Endometrial microvascular endothelial cells (primary cell): ENCODE results near the gene GUCY1A1. TPM values are rescaled to one million over a fixed set of nuclear protein-coding genes. Genes with fewer than 3 reads are reported as not detected.

Experiments used
- in situ Hi-C: cut with HindIII; loops from 2 replicates; pipeline ENCODE4 v1.10.0; 2017; ENCODE audit warnings: low sequenced_read_pairs, low pct_unique_long_range_greater_than_20kb; ENCODE audit errors: inconsistent ontology term
- total RNA-seq: library from RNA; depleted of rRNA; stranded (reverse); fragments of >200 nt; gene quantifications from one replicate; pipeline ENCODE4 v1.2.3, GENCODE V29; 2015; ENCODE audit errors: inconsistent ontology term

The GUCY1A1 gene
- total RNA-seq, 1 donor from 2014 or later: 1.5 TPM

DNA sequence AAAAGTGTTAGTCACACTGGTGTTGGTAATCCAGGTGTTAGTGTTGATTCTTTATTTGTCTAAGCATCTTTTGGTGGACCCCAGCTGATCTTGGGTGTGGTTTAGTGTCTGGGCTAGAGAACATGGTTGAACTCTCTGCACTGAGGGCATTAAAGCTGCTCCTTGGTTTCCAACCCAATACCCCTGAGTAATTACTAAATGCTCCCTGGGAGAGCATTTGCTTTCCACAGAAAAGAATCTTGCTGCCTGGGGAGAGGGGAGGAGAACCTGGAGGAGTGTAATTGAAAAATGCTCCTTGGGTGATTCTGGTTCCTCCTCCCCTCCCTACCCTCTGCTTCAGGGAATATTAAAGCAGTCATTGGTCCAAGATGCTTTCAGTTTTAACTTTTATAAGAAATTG is 95.3 kb downstream of the GUCY1A1 start:
- in situ Hi-C loops: no loop called here

DNA sequence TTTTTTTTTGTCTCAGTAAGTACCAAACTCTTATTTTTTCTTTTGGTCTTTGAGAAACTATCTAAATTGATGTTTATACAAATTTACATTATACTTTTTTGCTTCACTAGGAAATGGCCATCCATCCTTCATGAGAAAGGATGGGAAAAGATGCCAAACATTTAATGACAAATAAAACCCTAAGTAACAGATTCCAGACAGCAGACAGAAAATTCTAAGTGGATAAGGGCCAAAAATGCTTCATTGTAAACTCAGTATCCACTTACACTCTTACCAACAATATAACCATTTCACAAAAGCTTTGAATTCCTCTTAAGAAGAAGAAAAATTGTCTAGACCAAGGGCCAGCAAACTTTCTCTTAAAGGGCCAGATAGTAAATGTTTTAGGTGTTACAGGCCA is 95.7 kb downstream of the GUCY1A1 start:
- in situ Hi-C loops: no loop called here

DNA sequence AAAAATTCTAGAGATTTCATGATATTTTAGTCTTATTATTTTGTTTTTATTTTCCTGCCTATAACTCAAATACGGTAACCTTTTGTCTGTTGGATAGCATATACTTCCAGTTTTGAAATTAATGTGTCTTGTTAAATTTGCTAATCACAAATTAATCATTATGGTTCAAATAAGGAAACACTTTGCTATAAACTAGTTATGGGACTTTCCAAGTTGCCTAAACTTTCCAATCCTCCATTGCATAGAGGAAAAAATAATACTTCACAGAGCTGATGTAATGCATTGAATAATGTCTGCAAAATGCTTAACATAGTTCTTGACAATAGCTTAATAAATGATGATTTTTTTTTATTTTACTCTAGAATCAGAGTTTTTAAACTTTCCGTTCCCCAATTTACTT is 96.9 kb downstream of the GUCY1A1 start:
- in situ Hi-C loops: no loop called here

DNA sequence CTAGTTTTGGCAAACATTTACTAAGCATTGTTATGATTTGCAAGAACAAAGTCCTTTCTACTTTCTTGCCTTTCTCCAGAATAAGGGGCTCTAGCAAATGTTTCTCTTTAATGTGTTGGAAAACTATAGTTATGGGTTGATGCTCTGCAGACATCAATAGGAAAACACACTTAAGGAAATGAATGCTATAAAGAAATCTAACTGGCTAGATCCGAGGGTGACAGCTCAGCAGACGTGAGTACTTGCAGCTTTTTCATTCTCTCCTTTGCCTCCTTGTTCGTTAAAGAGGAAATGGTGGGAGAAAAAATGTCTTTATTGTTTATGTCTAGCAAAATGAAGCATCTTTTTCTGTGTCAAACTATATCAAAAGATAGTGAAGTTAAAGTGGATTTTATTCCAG is 98.5 kb downstream of the GUCY1A1 start:
- in situ Hi-C loops: no loop called here

DNA sequence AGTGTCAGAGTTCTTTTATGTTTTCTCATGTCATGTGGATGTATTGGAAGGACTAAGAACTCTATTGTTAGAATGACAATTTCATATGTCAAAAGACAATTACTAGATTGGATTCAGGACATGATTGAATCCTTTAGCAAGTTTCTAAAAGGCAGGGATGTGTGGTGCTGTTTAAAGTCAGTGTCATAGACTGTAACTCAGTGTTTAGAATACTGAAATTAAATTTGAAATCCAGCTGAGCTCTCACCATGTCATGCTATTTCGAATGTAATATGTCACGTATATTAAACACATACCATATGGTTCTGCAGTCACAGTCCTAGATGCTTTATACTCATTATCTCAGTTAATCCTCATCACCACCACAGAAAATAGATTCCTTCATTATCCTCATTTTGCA is 100.0 kb downstream of the GUCY1A1 start:
- in situ Hi-C loops: no loop called here

DNA sequence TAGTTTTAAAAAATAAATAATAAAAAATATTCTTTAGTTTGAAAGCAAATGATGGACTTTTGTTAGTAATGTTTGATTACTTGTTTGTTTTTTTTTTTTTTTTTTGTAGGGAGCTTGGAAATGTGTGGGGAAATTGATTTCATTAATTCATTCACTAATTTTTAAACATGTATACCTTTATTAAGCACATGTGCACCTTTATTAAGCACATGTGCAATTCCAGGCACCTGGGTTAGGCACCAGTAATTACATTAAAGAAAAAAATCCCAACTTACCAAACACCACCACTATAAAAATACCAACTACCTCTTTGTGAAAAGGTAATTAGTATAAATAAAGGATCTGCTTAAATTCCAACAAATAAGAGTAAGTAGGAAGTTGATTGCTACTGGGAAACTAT is 101.7 kb downstream of the GUCY1A1 start:
- in situ Hi-C loops: no loop called here

DNA sequence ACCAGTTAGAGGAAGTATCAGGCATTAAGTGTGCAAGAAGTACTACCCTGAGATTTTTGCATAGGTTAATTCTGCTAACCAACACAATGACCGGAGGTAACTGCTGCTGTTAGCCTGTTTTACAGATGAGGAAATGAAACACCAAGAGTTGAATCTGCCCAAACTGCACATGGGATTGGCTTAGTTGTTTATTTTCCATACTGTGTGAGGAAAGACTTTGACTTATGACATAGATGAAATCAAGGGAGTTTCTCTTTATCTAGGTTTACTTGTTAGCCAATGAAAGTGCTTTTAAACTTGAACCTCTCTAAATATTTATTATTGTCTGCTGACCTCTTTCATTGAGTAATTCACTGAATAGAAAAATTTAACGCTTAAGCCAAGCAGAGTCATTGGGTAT is 102.4 kb downstream of the GUCY1A1 start:
- in situ Hi-C loops: no loop called here

DNA sequence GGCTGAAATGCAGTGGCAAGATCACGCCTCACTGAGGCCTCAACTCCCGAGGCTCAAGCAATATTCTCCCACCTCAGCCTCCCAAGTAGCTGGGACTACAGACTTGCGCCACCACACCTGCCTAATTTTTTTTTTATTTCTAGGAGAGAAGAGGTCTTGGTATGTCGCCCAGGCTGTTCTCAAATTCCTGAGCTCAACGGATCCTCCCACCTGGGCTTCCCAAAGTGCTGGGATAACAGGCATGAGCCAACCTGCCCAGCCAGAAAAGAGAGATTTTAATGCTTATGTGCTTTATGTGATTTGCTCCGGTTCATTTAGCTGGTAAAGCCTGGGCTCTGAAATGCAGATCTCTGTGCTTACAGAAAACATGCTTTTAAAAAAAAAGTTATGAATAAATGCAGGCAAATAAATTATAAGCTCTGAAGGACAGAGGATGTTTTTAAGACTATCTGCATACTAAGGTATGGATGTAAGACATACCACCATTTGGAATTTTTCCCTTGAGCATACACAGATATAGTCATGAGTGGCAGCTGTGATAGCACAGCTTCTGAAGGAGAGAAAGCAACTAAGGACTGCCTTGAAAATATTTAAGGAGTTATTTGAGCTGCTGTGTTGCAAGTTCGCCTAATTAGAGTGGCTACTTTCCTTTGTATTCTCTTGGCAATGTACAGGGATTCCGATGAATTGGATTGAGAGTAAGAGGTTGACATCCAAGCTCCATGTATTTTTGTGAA is 106.0 kb downstream of the GUCY1A1 start:
- in situ Hi-C loops: no loop called here

DNA sequence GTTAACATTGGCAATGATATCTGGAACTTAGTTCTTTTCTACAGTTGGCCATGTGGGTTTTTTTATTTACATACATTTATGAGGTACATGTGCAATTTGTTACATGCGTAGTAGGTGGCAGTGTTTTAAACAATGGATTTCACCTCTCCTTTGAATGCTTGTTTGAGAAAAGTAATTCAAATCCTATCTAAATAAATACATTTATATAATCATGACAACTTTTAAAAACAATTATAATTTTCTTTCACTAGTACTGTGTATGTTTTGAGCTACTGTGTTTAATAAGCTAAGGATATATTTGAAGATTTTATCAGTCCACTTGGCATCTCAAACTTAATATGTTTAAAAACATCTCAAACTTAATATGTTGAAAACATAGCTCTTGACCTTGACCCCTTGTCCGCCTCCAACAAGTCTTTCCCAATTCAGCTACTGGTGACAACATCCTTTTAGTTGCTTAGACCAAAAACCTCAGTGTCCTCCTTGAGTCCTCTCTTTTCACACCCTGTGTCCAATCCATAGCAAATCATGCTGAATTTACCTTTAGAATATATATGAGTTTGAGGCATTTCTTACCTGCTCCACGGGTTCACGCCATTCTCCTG is 106.7 kb downstream of the GUCY1A1 start:
- in situ Hi-C loops: no loop called here

DNA sequence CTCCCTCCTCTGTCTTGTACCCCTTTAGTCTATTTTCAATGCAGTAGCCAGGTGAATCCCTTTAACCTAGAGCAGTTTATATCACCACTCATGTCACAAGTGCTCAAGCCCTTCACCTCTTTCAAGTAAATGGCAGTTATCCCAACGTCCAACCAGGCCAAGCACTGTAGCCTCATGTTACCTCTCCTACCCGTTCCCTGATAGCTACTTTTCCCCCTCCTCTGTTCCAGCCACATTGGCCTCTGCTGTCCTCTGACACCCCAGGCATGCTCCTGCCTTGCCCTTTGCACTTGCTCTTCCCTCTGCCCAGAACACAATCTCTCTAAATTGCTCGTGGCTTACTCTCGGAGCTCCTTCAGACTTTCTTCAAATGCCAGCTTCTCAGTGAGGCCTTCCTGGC is 107.4 kb downstream of the GUCY1A1 start:
- in situ Hi-C loops: no loop called here

DNA sequence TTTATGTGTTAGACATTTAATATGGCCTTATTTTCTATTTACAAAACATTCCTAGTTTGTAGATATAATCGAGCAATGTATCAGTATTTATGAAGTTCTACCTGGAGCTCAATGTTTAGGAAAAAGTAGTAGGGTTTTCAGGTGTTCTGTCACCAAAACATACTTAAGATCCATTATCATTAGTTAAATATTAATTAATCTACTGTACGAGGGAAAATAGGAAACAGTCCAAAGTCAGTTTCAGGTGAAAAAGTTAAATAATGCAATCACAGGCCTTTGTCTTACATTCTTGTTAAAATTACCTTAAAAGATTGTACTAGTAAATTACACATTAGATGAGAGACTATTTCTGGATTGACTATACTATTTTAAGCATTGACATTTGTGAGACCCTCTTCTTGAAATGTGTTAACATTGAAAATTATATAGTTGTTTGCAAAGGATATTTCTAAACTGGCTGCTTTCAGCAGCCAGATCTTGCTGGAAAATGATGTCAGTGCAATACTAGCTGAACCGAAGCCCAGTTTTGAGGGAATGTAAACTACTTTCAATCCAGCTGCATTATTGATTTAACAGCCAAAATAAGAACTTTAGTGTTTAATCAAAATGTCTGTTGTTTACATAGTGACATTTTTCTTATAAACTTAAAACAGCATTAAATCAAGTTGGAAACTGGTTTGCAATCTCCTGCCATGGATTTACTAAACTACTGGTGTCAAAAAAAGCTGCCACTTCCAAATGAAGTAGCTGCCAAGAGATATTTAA is 111.5 kb downstream of the GUCY1A1 start:
- in situ Hi-C loops: no loop called here

DNA sequence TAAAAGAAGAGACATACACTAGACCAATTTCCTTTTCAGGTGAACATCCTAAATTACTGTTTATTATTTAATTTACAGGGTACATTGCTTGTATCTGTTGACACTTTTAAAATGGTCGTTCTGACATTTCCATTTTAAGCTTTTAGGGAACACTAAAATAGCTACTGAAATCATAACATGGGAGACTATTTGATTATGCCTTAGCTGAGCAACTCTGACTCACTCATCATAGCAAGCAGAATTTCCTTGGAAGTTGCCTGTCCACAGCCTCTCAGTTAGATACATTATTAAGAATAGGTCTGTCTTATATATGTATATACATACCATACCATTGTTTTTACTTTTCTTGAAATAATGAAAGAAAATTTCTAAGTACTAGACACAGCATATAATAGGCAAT is 114.1 kb downstream of the GUCY1A1 start:
- in situ Hi-C loops: no loop called here

DNA sequence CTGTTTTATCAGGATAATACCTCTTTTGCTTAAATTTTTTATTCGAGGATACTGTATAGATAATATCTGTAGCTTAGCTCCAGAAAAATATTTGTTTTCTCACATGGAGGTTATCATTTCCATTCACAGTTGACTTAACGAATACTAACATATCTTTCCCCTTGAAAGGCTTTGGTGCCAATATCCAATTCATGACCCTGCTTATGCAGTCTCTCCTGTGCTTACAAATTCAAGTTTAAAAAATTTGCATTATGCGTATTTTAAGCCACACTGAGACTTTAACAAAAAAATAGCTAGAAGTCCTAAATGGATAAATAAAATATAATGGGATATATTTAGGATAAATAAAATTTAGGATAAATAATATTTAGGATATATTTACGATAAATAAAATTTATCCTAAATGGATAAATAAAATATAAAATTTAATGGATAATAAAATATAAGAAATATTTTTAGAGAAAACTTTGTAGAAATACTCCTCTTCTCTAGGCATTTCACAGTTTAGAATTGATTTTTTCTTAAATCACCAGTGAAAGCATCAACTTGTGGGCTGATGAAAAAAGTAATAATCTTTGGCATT is 114.7 kb downstream of the GUCY1A1 start:
- in situ Hi-C loops: no loop called here

Other genes with a start within 250 kb of the GUCY1A1 start
- 5.4 TPM for gene GUCY1B1, start 92.2 kb downstream of the GUCY1A1 start, total RNA-seq
- gene ASIC5, start 199.4 kb downstream of the GUCY1A1 start, total RNA-seq: not detected
- gene TDO2, start 236.8 kb downstream of the GUCY1A1 start, total RNA-seq: not detected